Stimulated activated CD4-positive, alpha-beta T cell treated with anti-CD3 and anti-CD28 coated beads, Interleukin-4, amount 100 ng/mL, for 48 hours (primary cell): ENCODE measurements around the gene SLC23A2.
"Not testable (repeated sequence)": the region's sequence is repeated elsewhere in the genome, so short reads cannot be mapped to it uniquely, and the experiment has no call there.

ENCODE experiments used
- DNase-seq, 2 donors: peaks; one replicate each; pipeline ENCODE4 v3.0.0-alpha.2; 2020; ENCODE audit warnings: low read depth in 2 of 2

SLC23A2 gene

GRCh38 chr20:4936392-4936850 is 64.9 kb downstream of the SLC23A2 start:
- DNase-seq: no peak

GRCh38 chr20:4932061-4932460 is 69.2 kb downstream of the SLC23A2 start:
- DNase-seq: no peak

GRCh38 chr20:4929686-4930397 is 71.5 kb downstream of the SLC23A2 start:
- no peak for DNase-seq

- no peak for DNase-seq
These were observed 74.7 kb downstream of the SLC23A2 start for GRCh38 chr20:4926531-4927156.

GRCh38 chr20:4925842-4926530 is 75.3 kb downstream of the SLC23A2 start:
- DNase-seq: no peak

GRCh38 chr20:4924446-4924845 is 76.9 kb downstream of the SLC23A2 start:
- no peak for DNase-seq

GRCh38 chr20:4924032-4924431 is 77.3 kb downstream of the SLC23A2 start:
- DNase-seq: no peak

- no peak for DNase-seq
These were observed 79.1 kb downstream of the SLC23A2 start for GRCh38 chr20:4922186-4922585.

GRCh38 chr20:4921271-4921670 is 80.0 kb downstream of the SLC23A2 start:
- DNase-seq: not testable (repeated sequence)

GRCh38 chr20:4920655-4921054 is 80.7 kb downstream of the SLC23A2 start:
- DNase-seq: no peak

GRCh38 chr20:4920131-4920530 is 81.2 kb downstream of the SLC23A2 start:
- no peak for DNase-seq

- DNase-seq: no peak
These were observed 82.1 kb downstream of the SLC23A2 start for GRCh38 chr20:4919047-4919704.

- no peak for DNase-seq
These were observed 82.8 kb downstream of the SLC23A2 start for GRCh38 chr20:4918473-4918872.

- DNase-seq: no peak
These were observed 84.1 kb downstream of the SLC23A2 start for GRCh38 chr20:4916971-4917881.

- no peak for DNase-seq
These were observed 88.2 kb downstream of the SLC23A2 start for GRCh38 chr20:4913147-4913546.

- DNase-seq: no peak
These were observed 88.7 kb downstream of the SLC23A2 start for GRCh38 chr20:4912380-4913142.

GRCh38 chr20:4910951-4911350 is 90.4 kb downstream of the SLC23A2 start:
- no peak for DNase-seq

GRCh38 chr20:4905613-4906012 is 95.7 kb downstream of the SLC23A2 start:
- DNase-seq: no peak

- DNase-seq: no peak
These were observed 96.1 kb downstream of the SLC23A2 start for GRCh38 chr20:4905195-4905594.

GRCh38 chr20:4904127-4904860 is 97.0 kb downstream of the SLC23A2 start:
- DNase-seq: no peak
